GM21737 (cell line): Measurements from ENCODE around the gene PTPRK.
"Not testable (repeated sequence)": the region's sequence is repeated elsewhere in the genome, so short reads cannot be mapped to it uniquely, and the experiment has no call there.

Experiments used
- ATAC-seq: cut with Tn5 transposase; IDR thresholded peaks from one replicate; pipeline ENCODE4 v1.9.1; 2021; ENCODE audit warnings: mild to moderate bottlenecking, moderate library complexity; ENCODE audit not compliant: unreplicated experiment

The PTPRK gene

DNA sequence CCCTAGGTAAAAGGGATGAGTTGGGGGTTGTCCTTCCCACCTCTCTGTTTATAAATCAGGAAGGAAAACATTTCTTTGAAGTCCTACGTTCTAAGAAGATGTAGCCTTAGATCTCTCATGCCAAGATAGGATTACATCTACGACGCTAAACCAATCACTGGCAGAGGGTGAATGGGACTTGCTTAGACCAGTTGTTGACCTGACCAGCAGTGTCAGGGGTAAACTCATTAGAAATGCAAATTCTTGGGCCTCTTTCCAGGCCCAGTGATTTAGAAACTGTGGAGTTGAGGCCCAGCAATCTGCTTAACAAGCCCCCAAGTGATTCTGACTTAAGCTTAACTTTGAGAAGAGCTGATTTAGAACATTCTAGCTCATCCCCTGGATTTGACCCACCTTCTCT is 472.4 kb downstream of the PTPRK start:
- ATAC-seq: no peak

- no peak for ATAC-seq
Observed at GRCh38 chr6:128046033-128046432, 474.4 kb downstream of the PTPRK start.

- ATAC-seq: no peak
Observed at GRCh38 chr6:128039543-128039942, 480.9 kb downstream of the PTPRK start.

- no peak for ATAC-seq
Observed at GRCh38 chr6:128036808-128037570, 483.4 kb downstream of the PTPRK start.

DNA sequence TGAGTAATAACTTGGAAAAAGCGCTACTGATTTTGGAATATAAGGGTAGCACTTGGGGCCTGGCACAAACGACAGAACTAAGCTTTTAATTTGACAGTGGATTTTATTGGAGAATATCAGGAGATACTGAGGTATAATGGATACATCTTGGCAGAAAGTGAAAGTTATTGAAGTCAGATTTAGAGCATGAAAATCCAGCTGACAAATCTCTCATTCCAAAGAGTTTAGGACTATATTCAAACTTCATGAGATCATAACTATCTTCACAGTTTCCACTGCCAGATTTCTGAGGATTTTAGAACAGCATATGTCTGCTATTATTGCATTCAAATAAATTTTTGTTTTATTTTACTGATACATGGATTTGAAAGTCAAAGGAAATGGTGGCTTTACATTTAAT is 487.2 kb downstream of the PTPRK start:
- no peak for ATAC-seq

- no peak for ATAC-seq
Observed at GRCh38 chr6:128032042-128032441, 488.4 kb downstream of the PTPRK start.

GRCh38 chr6:128029826-128030225 is 490.6 kb downstream of the PTPRK start:
- no peak for ATAC-seq

GRCh38 chr6:128028183-128028582 is 492.2 kb downstream of the PTPRK start:
- no peak for ATAC-seq

GRCh38 chr6:128025478-128025877 is 494.9 kb downstream of the PTPRK start:
- no peak for ATAC-seq

- no peak for ATAC-seq
Observed at GRCh38 chr6:128024969-128025368, 495.4 kb downstream of the PTPRK start.

- ATAC-seq: no peak
Observed at GRCh38 chr6:128024046-128024445, 496.4 kb downstream of the PTPRK start.

- ATAC-seq: no peak
Observed at GRCh38 chr6:128018821-128019220, 501.6 kb downstream of the PTPRK start.

DNA sequence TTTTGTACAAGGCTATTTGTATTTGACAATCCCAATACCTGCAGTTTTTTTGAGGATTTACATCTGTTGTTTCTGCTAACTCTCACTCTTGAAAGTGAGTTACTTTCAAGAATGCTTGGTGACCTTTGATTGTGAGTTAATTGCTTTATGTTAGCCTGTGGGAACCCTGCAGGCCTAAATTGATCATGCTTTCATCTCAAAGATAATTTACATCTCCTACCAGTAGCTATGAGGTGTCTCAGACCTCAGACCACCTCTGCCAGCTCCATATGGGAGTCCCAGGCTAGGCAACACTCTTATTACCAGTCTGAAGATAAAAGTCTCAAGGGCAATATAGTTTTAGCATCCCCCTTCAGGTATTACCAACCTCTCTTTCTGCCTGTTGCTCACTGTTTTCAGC is 503.1 kb downstream of the PTPRK start:
- no peak for ATAC-seq

GRCh38 chr6:128007658-128008057 is 512.7 kb downstream of the PTPRK start:
- ATAC-seq: no peak

DNA sequence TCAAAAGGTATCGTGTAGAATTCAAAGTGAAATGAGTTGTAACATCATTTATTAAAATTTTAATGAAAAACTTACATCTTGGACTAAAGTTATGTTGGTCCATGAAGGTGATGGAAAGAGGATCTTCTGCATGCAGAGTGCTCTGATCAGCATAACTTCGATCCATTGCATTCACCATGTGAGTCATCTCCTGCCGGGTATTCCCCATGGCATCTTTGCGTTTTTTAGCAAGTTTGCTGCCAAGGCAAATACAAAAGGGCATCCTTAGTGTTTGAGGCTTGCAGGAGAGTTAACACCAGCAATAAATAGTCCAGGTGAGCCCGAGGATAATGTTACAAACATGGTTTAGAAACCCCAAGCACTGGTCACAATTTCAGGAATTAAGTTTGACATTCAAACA is 515.4 kb downstream of the PTPRK start:
- ATAC-seq: no peak

- no peak for ATAC-seq
Observed at GRCh38 chr6:128000363-128000762, 520.0 kb downstream of the PTPRK start.

- no peak for ATAC-seq
Observed at GRCh38 chr6:127998985-127999384, 521.4 kb downstream of the PTPRK start.

GRCh38 chr6:127997496-127998164 is 522.8 kb downstream of the PTPRK start:
- no peak for ATAC-seq

GRCh38 chr6:127996925-127997324 is 523.5 kb downstream of the PTPRK start:
- ATAC-seq: no peak

DNA sequence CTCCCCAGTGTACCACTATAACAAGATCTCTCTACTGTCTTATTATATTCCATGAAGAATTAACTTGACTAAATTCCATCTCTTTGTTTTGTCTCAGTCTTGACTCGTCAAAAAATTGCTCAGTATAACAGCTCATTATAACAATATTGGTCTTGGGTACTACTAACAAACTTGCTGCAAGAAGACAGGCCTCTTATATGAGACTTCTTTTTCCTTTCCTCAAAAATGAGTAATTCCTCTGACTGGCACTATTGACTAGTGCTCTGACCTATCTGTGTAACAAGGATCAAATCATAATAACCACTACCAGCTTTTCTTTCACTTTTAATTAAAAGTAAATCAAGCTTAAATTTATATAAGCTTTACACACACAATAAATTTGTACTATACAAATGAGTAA is 528.3 kb downstream of the PTPRK start:
- no peak for ATAC-seq

DNA sequence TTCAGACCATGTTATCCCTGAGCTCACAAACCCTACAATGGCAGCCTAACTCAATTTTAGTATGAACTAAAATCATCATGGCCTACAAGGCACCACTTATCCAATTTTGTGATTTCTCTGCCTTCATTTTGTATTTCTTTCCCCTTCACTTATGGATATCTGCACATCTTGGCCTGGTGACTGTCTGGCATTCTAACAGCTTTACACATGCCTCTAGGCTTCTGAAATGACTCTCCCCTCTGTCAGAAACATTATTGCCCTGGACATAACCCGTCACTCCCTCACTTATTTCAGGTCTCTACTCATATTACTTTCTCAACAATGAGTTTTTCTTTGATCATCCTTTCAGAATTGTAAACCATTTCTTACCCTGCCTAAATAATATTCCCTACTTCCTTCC is 530.3 kb downstream of the PTPRK start:
- ATAC-seq: no peak

- no peak for ATAC-seq
Observed at GRCh38 chr6:127980996-127981395, 539.4 kb downstream of the PTPRK start.

DNA sequence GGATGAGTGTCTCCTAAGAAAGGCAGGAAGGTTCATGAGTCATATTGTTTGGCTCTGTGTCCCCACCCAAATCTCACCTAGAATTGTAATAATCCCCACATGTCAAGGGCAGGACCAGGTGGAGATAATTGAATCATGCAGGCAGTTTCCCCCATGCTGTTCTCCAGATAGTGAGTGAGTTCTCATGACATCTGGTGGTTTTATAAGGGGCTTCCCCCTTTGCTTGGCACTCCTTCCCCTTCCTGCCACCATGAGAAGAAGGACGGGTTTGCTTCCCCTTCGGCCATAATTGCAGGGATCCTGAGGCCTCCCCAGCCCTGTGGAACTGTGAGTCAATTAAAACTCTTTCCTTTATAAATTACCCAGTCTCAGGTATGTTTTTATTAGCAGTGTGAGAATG is 542.2 kb downstream of the PTPRK start:
- ATAC-seq: not testable (repeated sequence)
